Dermis lymphatic vessel endothelial cell (primary cell): ENCODE measurements around the gene NBEA. TPM values are rescaled to one million over a fixed set of nuclear protein-coding genes. Genes with fewer than 3 reads are reported as not detected.

Experiments used
- total RNA-seq: library from RNA; depleted of rRNA; stranded (reverse); fragments of >200 nt; gene quantifications from 2 replicates; pipeline ENCODE4 v1.2.1, GENCODE V29; 2014

The NBEA gene
- total RNA-seq, result 1.7 and 2.8 TPM in 2 replicates

GRCh38 chr13:34941835-34942731, at the start of gene NBEA:
TSS of gene NBEA (plus strand) at chr13:34942270. CDS start at chr13:34942821, 551 bp downstream.

GRCh38 chr13:35475960-35476943, 534.2 kb downstream of the NBEA start, which contains the start of gene MAB21L1:
TSS of gene MAB21L1 (minus strand) at chr13:35476689. CDS start at chr13:35476138, 551 bp downstream.

